ENCODE measurements around the gene TTC16.

Gene TTC16

GRCh38 chr9:127693697-127694096 lies 22.2 kb upstream of the TTC16 start:
- Histone ChIP-seq H3K4me1 (ENCODE audit: control insufficient read depth, low read depth, low read length) (no peaks in the 10 kb centered on the region), H3K36me3 (ENCODE audit: control insufficient read depth, insufficient read depth, low read length) (no peaks in the 10 kb centered on the region), H3K27me3 (ENCODE audit: insufficient read depth, low read length, poor library complexity) (no peaks in the 10 kb centered on the region), H2BK120ac (ENCODE audit: low read depth, low read length) (no peak overlapping the region), H3K23ac (ENCODE audit: low read length) (no peak overlapping the region), H4K8ac (ENCODE audit: low read depth, low read length) (no peak overlapping the region), H4K5ac (ENCODE audit: low read length) (no peak overlapping the region), H3K9ac (ENCODE audit: low read length) (no peak overlapping the region), H3K18ac (ENCODE audit: low read length) (no peak overlapping the region), H3K79me2 (ENCODE audit: control insufficient read depth, insufficient read depth, low read length) (no peaks in the 10 kb centered on the region), H3K4ac (ENCODE audit: low read depth, low read length) (no peak overlapping the region), H3K27ac (ENCODE audit: low read depth, low read length) (no peak overlapping the region), H3K4me2 (ENCODE audit: low read length) (no peak overlapping the region), H3K79me1 (ENCODE audit: low read length) (no peaks in the 10 kb centered on the region), H2BK5ac (ENCODE audit: low read length) (no peak overlapping the region), H2BK15ac (replicated peaks; ENCODE audit: low read depth) (no peak overlapping the region), H2AK5ac (ENCODE audit: low read length) (no peak overlapping the region), H3K56ac (ENCODE audit: low read length) (no peak overlapping the region), H3K4me3 (ENCODE audit: low read length) (no peak overlapping the region)
- no CpG with 5 or more reads among the region's 4 CpGs for WGBS (ENCODE audit: extremely low coverage, insufficient coverage, low lambda C conversion rate)
- DNase-seq = no peak

- Histone ChIP-seq H2AK5ac (ENCODE audit: low read length) (no peak overlapping the region), H2BK15ac (replicated peaks; ENCODE audit: low read depth) (no peak overlapping the region), H3K4me2 (ENCODE audit: low read length) (no peak overlapping the region), H3K56ac (ENCODE audit: low read length) (no peak overlapping the region), H3K27ac (ENCODE audit: low read depth, low read length) (no peak overlapping the region), H3K4me1 (ENCODE audit: control insufficient read depth, low read depth, low read length) (no peaks in the 10 kb centered on the region), H2BK5ac (ENCODE audit: low read length) (no peak overlapping the region), H3K27me3 (ENCODE audit: insufficient read depth, low read length, poor library complexity) (no peaks in the 10 kb centered on the region), H3K4ac (ENCODE audit: low read depth, low read length) (no peak overlapping the region), H3K4me3 (ENCODE audit: low read length) (no peak overlapping the region), H3K79me1 (ENCODE audit: low read length) (no peaks in the 10 kb centered on the region), H4K5ac (ENCODE audit: low read length) (no peak overlapping the region), H3K79me2 (ENCODE audit: control insufficient read depth, insufficient read depth, low read length) (no peaks in the 10 kb centered on the region), H3K36me3 (ENCODE audit: control insufficient read depth, insufficient read depth, low read length) (no peaks in the 10 kb centered on the region), H2BK120ac (ENCODE audit: low read depth, low read length) (no peak overlapping the region), H4K8ac (ENCODE audit: low read depth, low read length) (no peak overlapping the region), H3K18ac (ENCODE audit: low read length) (no peak overlapping the region), H3K9ac (ENCODE audit: low read length) (no peak overlapping the region), H3K23ac (ENCODE audit: low read length) (no peak overlapping the region)
- WGBS (ENCODE audit: extremely low coverage, insufficient coverage, low lambda C conversion rate) = no CpG with 5 or more reads among the region's 9 CpGs
- no peak for DNase-seq
Measured at GRCh38 chr9:127694890-127695720, 20.8 kb upstream of the TTC16 start.

- Histone ChIP-seq H3K4ac (ENCODE audit: low read depth, low read length) (no peak overlapping the region), H4K5ac (ENCODE audit: low read length) (no peak overlapping the region), H3K18ac (ENCODE audit: low read length) (no peak overlapping the region), H3K79me1 (ENCODE audit: low read length) (no peaks in the 10 kb centered on the region), H2BK5ac (ENCODE audit: low read length) (no peak overlapping the region), H2BK120ac (ENCODE audit: low read depth, low read length) (no peak overlapping the region), H3K56ac (ENCODE audit: low read length) (no peak overlapping the region), H2BK15ac (replicated peaks; ENCODE audit: low read depth) (no peak overlapping the region), H3K27ac (ENCODE audit: low read depth, low read length) (no peak overlapping the region), H3K4me3 (ENCODE audit: low read length) (no peak overlapping the region), H3K9ac (ENCODE audit: low read length) (no peak overlapping the region), H3K27me3 (ENCODE audit: insufficient read depth, low read length, poor library complexity) (no peaks in the 10 kb centered on the region), H3K23ac (ENCODE audit: low read length) (no peak overlapping the region), H4K8ac (ENCODE audit: low read depth, low read length) (no peak overlapping the region), H3K4me1 (ENCODE audit: control insufficient read depth, low read depth, low read length) (no peaks in the 10 kb centered on the region), H3K36me3 (ENCODE audit: control insufficient read depth, insufficient read depth, low read length) (no peaks in the 10 kb centered on the region), H2AK5ac (ENCODE audit: low read length) (no peak overlapping the region), H3K4me2 (ENCODE audit: low read length) (no peak overlapping the region), H3K79me2 (ENCODE audit: control insufficient read depth, insufficient read depth, low read length) (no peaks in the 10 kb centered on the region)
- no peak for DNase-seq
- no CpG with 5 or more reads among the region's 5 CpGs for WGBS (ENCODE audit: extremely low coverage, insufficient coverage, low lambda C conversion rate)
Measured at GRCh38 chr9:127697575-127697974, 18.3 kb upstream of the TTC16 start.

DNA sequence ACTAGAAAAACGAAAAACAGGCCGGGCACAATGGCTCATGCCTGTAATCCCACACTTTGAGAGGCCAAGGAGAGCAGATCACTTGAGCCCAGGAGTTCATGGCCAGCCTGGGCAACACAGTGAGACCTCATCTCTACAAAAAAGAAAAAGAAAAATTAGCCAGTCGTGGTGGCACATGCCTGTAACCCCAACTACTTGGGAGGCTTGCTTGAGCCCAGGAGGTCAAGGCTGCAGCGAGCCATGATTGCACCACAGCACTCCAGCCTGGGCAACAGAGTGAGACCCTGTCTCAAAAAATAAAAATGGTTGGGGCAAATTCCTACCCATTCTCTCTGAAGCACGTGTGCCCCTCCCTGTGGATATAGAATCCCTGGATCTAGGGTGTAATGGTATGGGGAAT lies 17.5 kb upstream of the TTC16 start:
- Histone ChIP-seq H3K18ac (ENCODE audit: low read length) (no peak overlapping the region), H3K79me2 (ENCODE audit: control insufficient read depth, insufficient read depth, low read length) (no peaks in the 10 kb centered on the region), H4K5ac (ENCODE audit: low read length) (no peak overlapping the region), H3K79me1 (ENCODE audit: low read length) (no peaks in the 10 kb centered on the region), H2BK120ac (ENCODE audit: low read depth, low read length) (no peak overlapping the region), H3K56ac (ENCODE audit: low read length) (no peak overlapping the region), H3K9ac (ENCODE audit: low read length) (no peak overlapping the region), H3K4me3 (ENCODE audit: low read length) (no peak overlapping the region), H2AK5ac (ENCODE audit: low read length) (no peak overlapping the region), H3K27ac (ENCODE audit: low read depth, low read length) (no peak overlapping the region), H2BK15ac (replicated peaks; ENCODE audit: low read depth) (no peak overlapping the region), H4K8ac (ENCODE audit: low read depth, low read length) (no peak overlapping the region), H3K23ac (ENCODE audit: low read length) (no peak overlapping the region), H2BK5ac (ENCODE audit: low read length) (no peak overlapping the region), H3K4ac (ENCODE audit: low read depth, low read length) (no peak overlapping the region), H3K36me3 (ENCODE audit: control insufficient read depth, insufficient read depth, low read length) (no peaks in the 10 kb centered on the region), H3K27me3 (ENCODE audit: insufficient read depth, low read length, poor library complexity) (no peaks in the 10 kb centered on the region), H3K4me2 (ENCODE audit: low read length) (no peak overlapping the region), H3K4me1 (ENCODE audit: control insufficient read depth, low read depth, low read length) (no peaks in the 10 kb centered on the region)
- no CpG with 5 or more reads among the region's 5 CpGs for WGBS (ENCODE audit: extremely low coverage, insufficient coverage, low lambda C conversion rate)
- DNase-seq = no peak

- H3K79me1 ChIP-seq (ENCODE audit: low read length) = no peaks in the 10 kb centered on the region
- H3K79me2 ChIP-seq (ENCODE audit: control insufficient read depth, insufficient read depth, low read length) = no peaks in the 10 kb centered on the region
- no peak overlapping the region for H3K23ac ChIP-seq (ENCODE audit: low read length)
- H4K5ac ChIP-seq (ENCODE audit: low read length) = no peak overlapping the region
- H4K8ac ChIP-seq (ENCODE audit: low read depth, low read length) = no peak overlapping the region
- WGBS (ENCODE audit: extremely low coverage, insufficient coverage, low lambda C conversion rate) = no CpG with 5 or more reads among the region's 41 CpGs
- H2BK5ac ChIP-seq (ENCODE audit: low read length) = no peak overlapping the region
- no peaks in the 10 kb centered on the region for H3K27me3 ChIP-seq (ENCODE audit: insufficient read depth, low read length, poor library complexity)
- H3K18ac ChIP-seq (ENCODE audit: low read length) = no peak overlapping the region
- H3K4ac ChIP-seq (ENCODE audit: low read depth, low read length) = no peak overlapping the region
- H3K4me3 ChIP-seq (ENCODE audit: low read length) = peak overlapping the region; percentile 22
- H3K9ac ChIP-seq (ENCODE audit: low read length) = peak overlapping the region; percentile 70
- no peak overlapping the region for H2BK15ac ChIP-seq (replicated peaks; ENCODE audit: low read depth)
- no peak overlapping the region for H2AK5ac ChIP-seq (ENCODE audit: low read length)
- no peak overlapping the region for H2BK120ac ChIP-seq (ENCODE audit: low read depth, low read length)
- H3K56ac ChIP-seq (ENCODE audit: low read length) = peak overlapping the region; percentile 83
- no peak overlapping the region for H3K27ac ChIP-seq (ENCODE audit: low read depth, low read length)
- H3K4me2 ChIP-seq (ENCODE audit: low read length) = peak overlapping the region; percentile 78
- DNase-seq = peak; percentile 98
- H3K4me1 ChIP-seq (ENCODE audit: control insufficient read depth, low read depth, low read length) = no peaks in the 10 kb centered on the region
- no peaks in the 10 kb centered on the region for H3K36me3 ChIP-seq (ENCODE audit: control insufficient read depth, insufficient read depth, low read length)
Measured at GRCh38 chr9:127698985-127699670, 16.8 kb upstream of the TTC16 start.
